Epithelial cell of proximal tubule (primary cell): ENCODE measurements around the gene TPMT. TPM values are rescaled to one million over a fixed set of nuclear protein-coding genes. Genes with fewer than 3 reads are reported as not detected.
"Not testable (repeated sequence)": the region's sequence is repeated elsewhere in the genome, so short reads cannot be mapped to it uniquely, and the experiment has no call there.

ENCODE experiments used
- DNase-seq: peaks from one replicate; pipeline ENCODE4 v3.0.0-alpha.2; 2011; ENCODE audit warnings: low read depth
- H3K4me3 ChIP-seq: 2 replicates; pipeline ENCODE4 v1.5.1; 2011; ENCODE audit warnings: low read depth, mild to moderate bottlenecking, low read length
- CTCF ChIP-seq: conservative IDR thresholded peaks from 2 replicates; pipeline ENCODE4 v1.5.1; 2012; ENCODE audit warnings: low read depth, mild to moderate bottlenecking, low read length
- total RNA-seq: library from RNA; depleted of rRNA; stranded (reverse); fragments of >200 nt; gene quantifications from 2 replicates; pipeline ENCODE4 v1.2.3, GENCODE V29; 2015

Gene TPMT
- total RNA-seq, 1 donor from 2014 or later, result 13.2 TPM

- DNase-seq, result no peak
- no peak overlapping the region for H3K4me3 ChIP-seq
- TF ChIP-seq CTCF, result no peak
Measured at GRCh38 chr6:18185624-18186023, 30.7 kb upstream of the TPMT start.

GRCh38 chr6:18183766-18184165, 28.9 kb upstream of the TPMT start:
- no peak overlapping the region for H3K4me3 ChIP-seq
- no peak for TF ChIP-seq CTCF
- no peak for DNase-seq

GRCh38 chr6:18182568-18182967, 27.7 kb upstream of the TPMT start:
- TF ChIP-seq CTCF, result no peak
- no peak for DNase-seq
- no peak overlapping the region for H3K4me3 ChIP-seq

GRCh38 chr6:18179770-18180356, 25.0 kb upstream of the TPMT start:
- H3K4me3 ChIP-seq, result no peak overlapping the region
- no peak for DNase-seq
- TF ChIP-seq CTCF, result no peak

- DNase-seq, result no peak
Measured at GRCh38 chr6:18178960-18179615, 24.2 kb upstream of the TPMT start.

GRCh38 chr6:18177286-18177965, 22.5 kb upstream of the TPMT start:
- H3K4me3 ChIP-seq, result no peak overlapping the region
- DNase-seq, result no peak
- no peak for TF ChIP-seq CTCF

More at GRCh38 chr6:18178960-18179615, 24.2 kb upstream of the TPMT start:
- no peak overlapping the region for H3K4me3 ChIP-seq
- no peak for TF ChIP-seq CTCF

GRCh38 chr6:18176198-18176597, 21.3 kb upstream of the TPMT start:
- not testable (repeated sequence) for H3K4me3 ChIP-seq, DNase-seq
